GM21576 (cell line): ENCODE measurements around the gene HES5.

Experiments used
- ATAC-seq: cut with Tn5 transposase; IDR thresholded peaks from one replicate; pipeline ENCODE4 v1.9.1; 2021; ENCODE audit warnings: mild to moderate bottlenecking, moderate library complexity; ENCODE audit not compliant: unreplicated experiment

Gene HES5

DNA sequence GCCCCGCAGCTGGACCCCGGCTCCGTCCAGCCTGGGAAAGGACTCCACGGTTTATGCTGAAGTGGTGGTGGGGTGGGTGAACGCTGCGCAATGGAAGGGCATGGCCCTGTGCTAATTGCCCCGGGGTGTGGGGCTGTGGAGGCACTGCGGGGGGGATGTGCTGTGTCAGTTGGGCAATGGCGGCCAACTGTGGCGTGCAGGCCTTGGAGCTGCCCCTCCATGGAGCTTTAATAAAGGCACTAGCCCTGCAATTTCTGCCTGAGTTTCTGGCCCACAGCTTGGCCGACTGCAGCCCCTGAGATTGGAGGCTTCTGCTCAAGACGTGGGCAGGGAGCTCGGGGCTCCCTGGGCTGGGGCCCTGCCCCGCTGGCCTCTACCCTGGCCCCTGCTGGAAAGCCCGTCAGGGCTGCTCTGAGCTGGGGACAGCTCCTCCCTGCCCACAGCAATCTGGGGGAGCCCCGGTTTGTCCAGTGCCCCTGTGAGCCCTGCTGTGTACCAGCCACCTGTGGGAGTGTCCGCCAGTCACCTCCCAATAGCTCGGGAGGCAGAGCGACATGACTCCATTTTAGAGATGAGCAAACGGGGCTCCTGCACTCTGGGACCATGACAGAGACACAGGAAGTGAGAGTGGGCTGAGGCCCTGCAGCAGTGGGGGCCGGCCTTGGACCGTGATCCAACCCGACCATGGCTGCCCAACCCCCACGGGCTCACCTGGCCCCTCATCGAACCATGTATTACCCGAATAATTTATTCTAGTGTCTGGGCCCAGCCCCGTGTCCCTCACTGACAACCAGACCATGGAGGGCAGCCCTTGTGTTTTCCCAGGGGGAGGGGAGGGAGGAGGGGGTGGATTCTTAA, 17.4 kb upstream of the HES5 start:
- ATAC-seq: no peak

DNA sequence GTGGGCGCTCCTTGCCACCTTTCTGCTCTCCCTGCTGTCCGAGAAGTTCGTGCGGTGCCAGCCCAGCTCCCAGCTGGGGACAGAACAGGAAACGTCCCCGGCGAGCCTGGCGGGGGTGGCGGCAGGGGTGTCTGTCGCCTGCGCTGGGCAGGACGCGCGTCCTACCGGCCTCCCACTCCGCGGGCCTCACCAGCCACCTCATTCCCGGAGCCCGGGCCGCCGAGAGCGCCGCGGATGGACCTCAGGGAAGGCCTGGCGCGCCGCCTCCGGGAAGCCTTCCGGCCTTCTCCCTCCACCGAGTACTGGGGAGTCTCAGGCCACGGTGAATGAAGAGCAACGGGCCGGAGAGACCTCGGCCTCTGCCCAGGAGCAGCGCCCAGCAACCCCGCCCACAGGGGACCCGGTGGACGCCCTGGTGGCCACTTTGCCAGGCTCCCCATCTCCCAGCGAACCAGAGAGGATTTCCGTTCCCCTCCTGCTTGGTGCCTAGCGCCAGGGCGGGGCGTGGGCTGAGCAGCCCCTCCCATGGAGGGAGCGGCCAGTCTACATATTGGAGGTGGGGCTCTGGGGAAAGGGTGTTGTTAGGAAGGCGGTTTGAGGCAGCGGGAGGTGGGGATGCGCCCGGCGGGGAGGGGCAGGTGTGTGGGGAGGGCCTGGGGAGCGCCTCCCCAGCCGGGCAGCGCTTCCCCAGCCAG, 16.6 kb upstream of the HES5 start:
- ATAC-seq: peak; percentile 33

DNA sequence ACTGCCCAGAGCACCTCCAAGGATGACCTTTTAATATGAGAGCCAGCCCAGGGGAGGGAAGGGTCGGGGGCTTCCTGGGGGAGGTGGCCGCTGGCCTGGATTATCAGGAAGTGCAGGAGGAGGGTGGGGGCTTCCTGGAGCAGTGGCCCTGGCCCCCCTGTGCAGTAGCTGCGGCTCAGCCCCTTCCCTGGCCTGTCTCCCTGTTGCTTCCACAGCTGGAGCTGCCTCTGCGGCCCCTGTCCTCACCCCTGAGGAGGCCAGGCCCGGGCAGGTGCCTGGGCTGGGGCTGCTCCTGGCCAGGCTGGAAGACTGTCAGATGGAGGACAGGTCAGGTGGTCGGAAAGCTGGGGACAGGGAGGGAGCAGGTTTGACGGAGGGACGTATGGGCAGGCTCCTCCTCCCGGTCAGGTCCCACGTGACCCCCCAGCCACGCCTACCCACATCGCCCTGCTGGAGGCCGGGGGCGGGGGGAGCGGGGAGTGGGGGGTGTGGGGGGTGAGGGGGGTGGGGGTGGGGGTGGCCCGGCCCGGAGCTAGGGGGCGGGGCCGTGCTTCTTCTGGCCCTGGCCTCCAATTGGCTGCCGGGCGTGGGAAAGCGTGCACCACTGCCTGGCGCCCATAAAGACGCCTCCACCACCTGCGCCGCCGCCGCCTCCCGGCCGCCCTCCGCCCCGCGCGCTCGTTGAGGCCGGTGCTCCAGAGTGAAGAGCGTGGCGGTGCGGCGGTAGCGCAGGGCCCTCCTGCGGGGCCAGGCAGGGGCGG, 15.9 kb upstream of the HES5 start:
- ATAC-seq: peak; percentile 28

DNA sequence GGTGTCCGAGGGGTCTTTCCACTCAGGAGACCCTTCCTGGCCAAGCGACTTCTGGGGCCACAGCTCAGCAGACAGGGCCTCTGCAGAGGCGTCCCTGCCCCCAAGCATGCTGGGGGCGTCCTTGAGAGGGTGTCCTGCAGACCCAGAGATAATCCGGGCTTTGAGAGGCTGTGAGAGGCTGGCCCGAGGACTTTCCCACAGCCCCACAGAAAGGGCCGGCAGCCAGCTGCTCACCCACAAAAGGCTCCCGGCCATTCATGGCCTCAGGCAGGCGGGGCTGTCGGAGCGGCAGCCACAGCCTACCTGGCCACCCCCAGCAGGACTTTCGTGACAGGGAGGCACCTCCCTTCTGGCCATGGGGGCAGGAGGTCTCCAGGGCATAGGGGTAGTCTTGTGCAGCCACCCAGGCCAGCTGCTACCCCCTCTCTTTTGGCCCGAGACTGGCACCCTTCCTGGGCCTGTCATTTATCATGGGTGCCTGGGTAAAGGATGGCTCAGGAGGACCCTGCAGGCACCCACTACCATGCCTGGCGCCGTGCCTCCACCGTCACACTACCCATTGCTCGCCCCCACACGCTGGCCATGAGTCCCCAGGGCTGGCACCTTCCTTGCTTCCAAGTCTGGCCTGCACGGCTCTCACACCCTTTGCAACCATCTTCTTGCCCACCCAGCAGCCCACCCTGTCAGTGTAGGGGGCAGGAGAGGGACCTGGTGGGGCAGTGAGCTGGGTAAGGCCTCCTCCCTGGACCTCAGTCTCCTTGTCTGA, 15.0 kb upstream of the HES5 start:
- no peak for ATAC-seq

DNA sequence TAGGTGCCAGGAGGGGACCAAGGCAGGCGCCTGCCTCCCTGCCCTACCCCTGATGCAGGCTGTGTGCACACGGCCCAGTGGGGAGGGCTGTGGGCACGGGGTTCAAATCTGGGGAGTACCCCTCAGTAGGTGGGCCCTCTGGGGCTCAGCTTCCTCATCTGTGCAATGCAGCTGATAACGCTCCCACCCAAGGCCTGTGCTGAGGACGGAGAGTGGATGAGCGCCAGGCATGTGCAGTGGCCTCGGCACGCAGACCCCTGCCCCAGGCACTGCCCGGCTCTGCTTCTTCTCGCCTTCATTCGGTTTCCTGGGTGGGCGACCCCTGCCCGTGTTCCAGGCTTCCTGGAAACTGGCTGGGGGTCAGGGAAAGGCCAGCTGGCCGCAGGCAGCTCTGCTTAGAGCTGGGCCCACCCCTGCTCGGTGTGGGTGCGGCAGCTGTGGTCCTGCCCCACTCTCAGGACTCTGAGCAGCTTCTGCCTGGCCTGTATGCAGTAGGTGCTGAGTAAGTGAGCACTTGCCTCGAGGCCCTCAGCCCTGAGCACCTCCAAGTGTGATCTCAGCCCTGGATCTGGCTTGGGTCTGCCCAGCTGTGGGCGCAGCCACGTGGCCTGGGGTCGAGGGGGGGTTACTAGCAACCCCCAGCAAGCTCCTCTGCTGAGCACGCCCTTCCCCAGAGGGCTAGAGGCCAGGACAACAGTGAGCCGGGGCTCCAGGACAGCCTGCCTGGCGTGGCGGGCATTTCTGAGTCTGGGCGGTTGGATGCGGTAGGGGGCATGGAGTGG, 14.2 kb upstream of the HES5 start:
- ATAC-seq: no peak

DNA sequence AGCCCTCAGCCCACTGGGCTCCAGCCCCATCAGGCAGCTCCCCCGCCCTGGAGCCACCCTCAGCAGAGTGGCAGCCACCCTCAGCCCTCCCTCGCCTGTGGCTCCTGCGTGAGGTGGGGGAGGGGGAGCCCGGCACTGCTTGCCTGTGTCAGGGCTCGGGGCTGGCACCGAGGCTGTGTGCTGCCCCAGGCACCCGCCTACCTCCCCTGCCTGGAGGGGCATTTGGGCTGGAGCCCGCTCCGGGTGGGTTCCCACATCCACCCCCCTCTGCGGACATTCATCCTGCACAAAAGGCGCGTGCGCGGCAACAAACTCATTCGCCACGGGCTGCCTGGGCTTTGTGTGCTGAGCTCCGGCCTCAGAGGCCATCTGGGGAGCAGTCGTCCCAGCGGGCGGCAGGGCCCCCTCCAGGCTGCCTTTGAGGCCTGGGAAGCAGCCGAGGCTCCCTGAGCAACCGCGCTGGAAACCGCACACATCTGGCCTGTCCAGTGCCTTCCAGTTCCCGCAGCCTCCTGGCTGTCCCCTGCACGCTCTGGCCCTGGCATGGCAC, 13.6 kb upstream of the HES5 start:
- no peak for ATAC-seq

DNA sequence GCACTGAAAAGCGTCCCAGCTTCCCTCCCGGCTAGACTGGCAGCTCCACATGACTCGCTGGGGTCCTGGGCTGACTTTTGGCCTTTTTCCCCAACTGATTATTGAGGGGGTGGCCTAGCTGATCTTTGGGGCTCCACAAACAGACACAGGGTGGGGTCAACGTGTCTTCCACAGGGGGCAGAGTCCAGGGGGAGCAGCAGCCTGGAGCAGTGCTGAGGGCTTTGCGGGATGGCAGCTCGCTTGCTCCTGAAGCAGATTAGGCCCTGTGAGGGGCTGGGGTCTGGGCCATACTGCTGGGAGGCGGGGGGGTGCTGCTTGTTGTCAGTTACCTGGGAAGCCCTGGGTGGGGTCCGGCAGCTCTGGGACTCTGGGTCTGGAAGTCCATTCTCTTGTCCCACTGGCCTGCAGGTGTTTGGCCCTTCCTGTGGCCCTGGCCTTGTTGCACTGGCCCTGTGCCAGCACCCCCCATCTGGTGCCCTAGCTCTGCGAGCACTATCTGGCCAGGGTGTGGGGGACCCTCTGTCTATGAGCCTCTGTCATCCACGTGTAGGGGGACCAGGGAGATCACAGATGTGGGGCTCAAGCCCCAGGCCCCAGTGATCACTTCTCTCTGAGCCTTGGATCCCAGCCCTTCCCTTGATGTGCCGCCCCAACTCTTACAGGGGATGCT, 12.3 kb upstream of the HES5 start:
- ATAC-seq: no peak

DNA sequence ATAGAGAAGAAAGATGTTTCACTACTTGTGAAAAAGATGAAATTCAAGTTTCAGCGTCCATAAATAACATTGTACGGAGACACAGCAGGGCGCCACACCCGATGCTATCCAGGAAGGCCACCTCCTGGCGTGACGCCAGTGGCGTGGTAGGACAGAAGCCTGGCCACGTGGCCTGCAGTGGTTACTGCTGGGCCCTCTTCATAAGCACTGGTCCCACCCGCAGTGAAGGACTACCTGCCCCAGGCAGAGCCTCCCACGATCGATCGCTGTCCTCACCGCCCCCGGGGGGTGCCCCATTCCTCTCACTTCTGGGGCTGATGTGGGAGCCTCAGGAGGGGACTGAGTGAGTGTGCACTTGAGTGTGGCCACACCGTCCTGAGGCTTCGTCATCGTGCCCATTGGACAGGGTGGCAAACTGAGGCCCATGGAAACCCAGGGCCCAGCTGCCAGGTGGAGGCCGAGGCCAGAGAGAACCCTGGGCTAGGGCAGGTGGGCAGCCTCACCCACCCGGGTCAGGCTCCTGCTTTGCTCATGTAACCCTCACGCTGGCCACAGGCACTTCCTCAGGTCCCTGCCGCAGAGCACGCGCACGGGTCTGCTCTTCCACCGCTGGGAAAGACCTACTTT, 11.7 kb upstream of the HES5 start:
- ATAC-seq: no peak

DNA sequence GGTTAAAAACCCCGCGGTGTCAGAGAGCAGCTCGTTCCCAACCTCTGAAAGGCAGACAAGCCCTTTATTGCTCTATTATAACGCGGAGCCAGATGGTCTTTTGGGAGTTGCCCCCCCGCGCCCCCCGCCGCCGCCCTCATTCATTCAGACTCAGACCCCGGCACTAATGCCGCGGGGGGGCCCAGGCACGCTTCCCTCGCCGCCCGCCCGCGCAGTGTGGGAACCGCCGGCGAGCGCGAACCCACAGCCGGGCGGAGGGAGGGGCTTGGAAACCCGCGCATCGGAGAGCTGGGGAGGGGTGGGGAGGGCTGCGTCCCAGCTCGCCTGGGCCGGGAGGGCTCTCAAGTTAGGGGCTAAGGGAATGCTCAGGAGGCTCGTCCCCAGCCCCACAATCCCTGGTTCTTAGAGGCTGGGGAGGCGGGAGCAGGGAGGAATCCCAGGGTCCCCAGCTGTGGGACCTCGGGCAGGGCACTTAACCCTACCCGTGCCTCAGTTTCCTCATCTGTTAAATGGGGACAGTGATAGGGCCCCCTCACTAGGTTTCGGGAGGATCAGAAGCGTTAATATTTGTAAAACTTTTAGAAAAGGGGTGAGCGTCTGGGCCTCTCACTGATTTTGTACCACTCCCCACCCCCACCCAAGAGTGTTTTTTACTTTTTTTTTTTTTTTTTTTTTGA, 10.9 kb upstream of the HES5 start:
- ATAC-seq: no peak

DNA sequence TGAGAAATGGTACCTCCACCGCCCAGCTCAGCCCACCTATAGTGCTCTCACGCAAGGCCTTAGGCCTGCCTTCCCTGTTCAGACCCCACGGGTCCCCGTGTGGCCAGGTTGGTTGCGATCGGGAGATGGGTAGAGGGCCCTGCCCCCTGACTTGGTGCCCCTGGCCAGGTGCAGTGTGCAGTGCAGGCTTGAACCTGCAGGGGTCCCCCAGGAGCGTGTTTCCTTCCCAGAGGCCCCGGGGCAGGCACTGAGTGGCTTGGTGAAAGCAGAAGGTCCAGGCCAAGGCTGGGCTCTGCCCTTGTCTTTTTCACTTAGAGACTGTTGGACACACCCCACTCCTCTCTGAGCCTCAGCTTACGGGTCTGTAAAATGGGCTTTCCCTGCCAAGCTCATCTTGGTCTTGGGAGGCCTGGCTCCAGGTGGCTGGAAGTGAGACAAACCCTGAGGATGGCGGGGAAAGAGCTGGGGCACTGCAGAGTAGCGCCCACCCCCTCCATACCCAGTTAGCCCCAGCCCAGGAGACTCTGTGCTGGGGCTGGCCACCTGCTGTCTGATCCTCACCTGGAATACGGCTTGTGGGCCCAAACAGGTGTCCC, 9.3 kb upstream of the HES5 start:
- ATAC-seq: no peak

DNA sequence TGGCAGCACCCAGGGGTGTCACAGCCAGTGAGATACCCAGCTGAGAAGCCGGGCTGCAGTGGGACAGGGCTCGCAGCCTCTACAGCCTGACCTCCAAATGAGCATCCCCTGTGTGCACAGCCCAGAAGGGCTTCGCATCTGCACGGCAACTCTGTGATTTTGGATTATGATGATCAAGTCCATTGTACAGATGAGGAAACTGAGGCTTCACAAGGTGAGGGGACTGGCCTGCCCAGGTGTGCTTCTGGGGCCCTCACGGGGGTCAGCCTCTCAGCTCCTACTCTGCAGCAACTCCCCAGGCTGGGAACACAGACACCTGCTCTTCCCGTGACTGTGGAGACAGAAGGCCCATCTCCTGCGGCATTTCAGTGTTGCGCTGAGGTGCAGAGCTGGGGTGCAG, 8.8 kb upstream of the HES5 start:
- no peak for ATAC-seq

DNA sequence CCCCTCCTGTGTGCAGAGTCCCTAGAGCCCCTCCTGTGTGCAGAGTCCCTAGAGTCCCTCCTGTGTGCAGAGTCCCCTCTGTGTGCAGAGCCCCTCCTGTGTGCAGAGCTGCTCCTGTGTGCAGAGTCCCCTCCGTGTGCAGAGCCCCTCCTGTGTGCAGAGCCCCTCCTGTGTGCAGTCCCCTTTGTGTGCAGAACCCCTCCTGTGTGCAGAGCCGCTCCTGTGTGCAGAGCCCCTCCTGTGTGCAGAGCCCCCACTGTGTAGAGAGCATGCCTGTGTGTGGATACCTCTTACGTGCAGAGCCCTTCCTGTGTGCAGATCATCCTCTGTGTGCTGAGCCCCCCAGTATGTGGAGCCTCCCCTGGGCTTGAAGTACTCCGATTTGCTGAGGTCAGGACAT, 8.3 kb upstream of the HES5 start:
- no peak for ATAC-seq

DNA sequence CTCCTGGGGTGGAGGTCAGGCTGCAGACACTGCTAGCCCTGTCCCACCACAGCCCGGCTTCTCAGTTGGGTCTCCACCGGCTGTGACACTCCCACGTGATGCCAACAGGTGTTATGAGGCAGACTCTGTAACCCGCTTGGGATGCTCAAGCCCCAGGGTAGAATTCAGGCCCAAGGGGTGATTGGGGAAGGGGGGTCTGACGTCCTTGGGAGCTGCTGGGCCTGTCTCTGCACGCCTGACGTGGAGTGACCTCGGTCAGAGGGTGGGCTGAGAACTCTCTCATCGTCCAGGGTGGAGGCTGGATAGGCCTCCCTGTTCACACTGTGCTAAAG, 7.7 kb upstream of the HES5 start:
- ATAC-seq: no peak

DNA sequence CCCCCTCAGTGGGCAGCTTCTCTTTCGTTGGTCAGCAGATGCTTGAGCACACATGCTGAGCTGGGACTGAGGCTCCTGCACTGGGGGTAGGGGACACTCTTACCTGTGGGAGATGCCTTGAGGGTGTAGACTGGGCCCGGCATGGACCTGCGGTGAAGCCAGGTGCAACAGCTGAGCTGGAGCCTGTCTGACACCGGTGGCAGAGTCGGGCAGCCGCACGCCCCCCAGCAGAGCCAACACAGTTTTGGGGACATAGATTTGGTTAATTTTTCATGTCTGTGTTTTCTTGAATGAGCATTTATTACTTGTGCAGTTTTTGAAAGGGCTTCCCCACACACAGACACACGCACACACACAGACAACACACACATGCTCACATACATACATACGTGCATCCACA, 5.9 kb upstream of the HES5 start:
- ATAC-seq: no peak

DNA sequence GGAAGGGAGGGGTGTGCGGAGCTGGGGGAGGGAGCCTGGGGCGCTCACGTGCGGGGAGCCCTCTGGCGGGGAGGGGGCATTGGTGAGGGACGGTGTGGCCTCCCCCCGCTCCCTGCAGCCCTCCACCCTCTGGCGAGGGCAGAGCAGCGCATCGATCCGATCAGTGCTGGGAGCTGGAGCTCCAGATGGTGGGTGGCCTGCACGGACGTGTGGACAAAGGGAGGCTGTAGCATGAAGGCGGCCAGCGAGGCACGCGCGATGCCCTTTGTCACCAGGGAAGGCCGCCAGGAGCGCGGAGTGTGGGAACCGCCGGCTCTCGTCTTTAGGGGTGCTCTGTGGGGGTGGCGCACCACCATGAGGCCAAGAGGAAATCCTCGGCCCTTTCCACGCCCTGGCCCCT, 5.4 kb upstream of the HES5 start:
- no peak for ATAC-seq

DNA sequence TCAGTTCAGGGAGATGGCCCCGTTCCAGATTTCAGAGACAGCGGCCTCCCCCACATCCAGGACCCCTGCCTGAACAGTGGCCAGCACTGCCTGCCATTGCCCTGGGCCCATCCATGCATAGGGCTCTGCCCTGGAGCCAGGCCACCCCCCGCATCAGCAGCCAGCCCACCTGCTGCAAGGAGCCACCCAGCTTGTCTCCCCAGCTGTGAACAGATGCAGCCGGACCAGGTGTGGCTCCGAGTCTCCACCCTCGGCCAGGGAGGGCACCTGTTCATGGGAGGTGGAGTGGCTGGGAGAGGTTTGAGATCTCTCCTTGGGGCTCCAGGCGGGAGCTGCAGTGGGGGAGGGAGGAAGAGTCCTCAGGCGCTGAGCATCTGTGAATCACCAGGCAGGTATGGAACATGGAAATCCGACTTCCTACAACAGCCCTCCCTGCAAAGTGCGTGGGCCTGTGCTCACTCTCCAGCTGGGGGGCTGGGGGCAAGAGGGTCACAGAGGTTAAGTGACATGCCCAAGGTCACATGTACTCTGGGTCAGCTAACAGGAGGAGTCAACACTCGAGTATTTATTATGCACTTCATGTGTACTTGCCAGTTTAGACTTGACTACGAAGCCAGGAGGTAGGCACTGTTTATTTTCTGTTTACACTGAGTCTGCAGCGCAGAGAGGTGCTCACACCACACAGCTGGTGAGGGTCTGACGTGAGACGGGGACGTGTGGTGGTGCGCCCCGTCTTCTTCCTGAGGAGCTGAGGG, 4.8 kb upstream of the HES5 start:
- ATAC-seq: no peak

DNA sequence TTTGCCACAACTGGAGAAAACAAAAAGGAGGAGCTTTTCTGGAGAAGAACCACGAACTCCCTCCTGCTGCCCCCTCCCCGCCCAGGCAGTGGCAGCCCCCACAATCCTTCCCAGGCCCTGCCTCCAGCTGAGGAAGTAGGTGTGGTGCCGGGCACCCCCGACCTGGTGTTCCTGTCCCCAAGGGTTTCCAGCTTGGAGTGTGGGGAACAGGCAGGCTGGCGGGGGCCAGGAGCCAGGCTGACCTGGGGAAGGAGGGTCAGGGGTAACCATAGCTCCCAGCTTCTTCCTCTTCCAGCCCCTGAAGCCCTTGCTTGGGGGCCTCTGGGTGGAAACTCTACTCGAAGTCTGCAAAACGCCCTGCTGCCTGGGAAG, 4.2 kb upstream of the HES5 start:
- ATAC-seq: no peak

DNA sequence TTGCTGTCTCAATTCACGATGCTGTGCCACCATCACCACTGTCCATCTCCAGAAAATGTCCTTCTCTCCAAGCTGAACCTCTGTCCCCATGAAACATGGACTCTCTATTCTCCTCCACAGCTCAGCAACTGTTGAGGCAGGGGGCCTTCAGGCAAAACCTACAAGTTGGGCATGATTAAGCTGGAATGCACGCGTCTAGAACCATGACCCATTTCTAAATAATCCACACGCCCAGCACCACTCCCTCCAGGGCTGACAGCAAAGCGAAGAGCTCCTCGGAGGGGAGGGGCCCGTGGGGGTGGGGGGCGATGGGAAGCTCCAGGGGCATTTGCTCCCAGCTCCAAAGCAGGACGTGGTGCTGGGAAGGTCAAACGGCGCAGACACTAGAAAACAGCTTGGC, 3.3 kb upstream of the HES5 start:
- ATAC-seq: no peak
